Stimulated activated CD4-positive, alpha-beta T cell treated with anti-CD3 and anti-CD28 coated beads, TNF-alpha, amount 100 ng/mL, for 48 hours (primary cell): ENCODE results near the gene CSGALNACT2.
A peak's percentile ranks its signal among the peaks of the same experiment; 100 is the strongest.
"Not testable (repeated sequence)": the region's sequence is repeated elsewhere in the genome, so short reads cannot be mapped to it uniquely, and the experiment has no call there.

Experiments used
- DNase-seq, 3 donors: peaks; one replicate each; pipeline ENCODE4 v3.0.0-alpha.2; 2020; ENCODE audit warnings: low read depth in 3 of 3

CSGALNACT2 gene

GRCh38 chr10:43138021-43138756 lies at the start of gene CSGALNACT2:
TSS of gene CSGALNACT2 (plus strand) at chr10:43138445. CDS start at chr10:43155150, 16,705 bp downstream.
- peak; percentile 74 to 83 (median 76) for DNase-seq

GRCh38 chr10:43089519-43089918 lies 48.7 kb upstream of the CSGALNACT2 start:
- no peak for DNase-seq

GRCh38 chr10:43090188-43090587 lies 48.1 kb upstream of the CSGALNACT2 start:
- no peak for DNase-seq

- DNase-seq, result no peak
Observed at GRCh38 chr10:43090664-43091063, 47.6 kb upstream of the CSGALNACT2 start.

- no peak for DNase-seq
Observed at GRCh38 chr10:43091846-43092245, 46.4 kb upstream of the CSGALNACT2 start.

- no peak for DNase-seq
Observed at GRCh38 chr10:43093423-43094076, 44.7 kb upstream of the CSGALNACT2 start.

- DNase-seq, result no peak
Observed at GRCh38 chr10:43094085-43094484, 44.2 kb upstream of the CSGALNACT2 start.

GRCh38 chr10:43099339-43099738 lies 38.9 kb upstream of the CSGALNACT2 start:
- DNase-seq, result not testable (repeated sequence)

GRCh38 chr10:43099928-43100327 lies 38.3 kb upstream of the CSGALNACT2 start:
- no peak for DNase-seq

GRCh38 chr10:43100366-43100765 lies 37.9 kb upstream of the CSGALNACT2 start:
- no peak for DNase-seq

- DNase-seq, result no peak
Observed at GRCh38 chr10:43102063-43102828, 36.0 kb upstream of the CSGALNACT2 start.

GRCh38 chr10:43105102-43105955 lies 32.9 kb upstream of the CSGALNACT2 start:
- peak; percentile 61 to 79 (median 64) for DNase-seq

GRCh38 chr10:43105956-43106229 lies 32.4 kb upstream of the CSGALNACT2 start:
- no peak for DNase-seq

GRCh38 chr10:43106256-43107091 lies 31.8 kb upstream of the CSGALNACT2 start:
- no peak for DNase-seq

- DNase-seq, result no peak
Observed at GRCh38 chr10:43108951-43109350, 29.3 kb upstream of the CSGALNACT2 start.

GRCh38 chr10:43109671-43110249 lies 28.5 kb upstream of the CSGALNACT2 start:
- no peak for DNase-seq

- no peak for DNase-seq
Observed at GRCh38 chr10:43110338-43111071, 27.7 kb upstream of the CSGALNACT2 start.

GRCh38 chr10:43111101-43111500 lies 27.1 kb upstream of the CSGALNACT2 start:
- no peak for DNase-seq

GRCh38 chr10:43111921-43112607 lies 26.2 kb upstream of the CSGALNACT2 start:
- no peak for DNase-seq
